GM23338 (cell line): ENCODE results near the gene POLDIP3. TPM values are rescaled to one million over a fixed set of nuclear protein-coding genes. Genes with fewer than 3 reads are reported as not detected.

ENCODE experiments used
- ATAC-seq: fragments of 200-7000 bp; cut with Tn5 transposase; 3 replicates; pipeline ENCODE4 v1.9.1; 2020
- DNase-seq: peaks from one replicate; pipeline ENCODE4 v3.0.0-alpha.2; 2015; ENCODE audit warnings: low spot score
- H2AFZ ChIP-seq: fragments of 200-600 bp; sonication (generic); 2 replicates; pipeline ENCODE4 v1.8.0; 2016; ENCODE audit warnings: antibody characterized with exemption, mild to moderate bottlenecking, moderate library complexity
- H3F3A ChIP-seq: fragments of 200-600 bp; sonication (generic); replicated peaks from 2 replicates; pipeline ENCODE4 v1.8.0; 2017; ENCODE audit warnings: antibody characterized with exemption, mixed run types, low read depth
- H3K27ac ChIP-seq: fragments of 200-600 bp; sonication (generic); 2 replicates; pipeline ENCODE4 v1.6.1; 2016; ENCODE audit warnings: low read depth
- H3K27me3 ChIP-seq: fragments of 200-600 bp; sonication (generic); 2 replicates; pipeline ENCODE4 v1.8.0; 2016; ENCODE audit warnings: mild to moderate bottlenecking, mixed run types, moderate library complexity; ENCODE audit not compliant: insufficient read depth
- H3K36me3 ChIP-seq: fragments of 200-600 bp; sonication (generic); 2 replicates; pipeline ENCODE4 v1.8.0; 2016; ENCODE audit warnings: mild to moderate bottlenecking; ENCODE audit not compliant: insufficient read depth
- H3K4me1 ChIP-seq: fragments of 200-600 bp; sonication (generic); 2 replicates; pipeline ENCODE4 v1.8.0; 2016; ENCODE audit warnings: mild to moderate bottlenecking, moderate library complexity; ENCODE audit not compliant: insufficient read depth
- H3K4me2 ChIP-seq: fragments of 200-600 bp; sonication (generic); 2 replicates; pipeline ENCODE4 v1.7.1; 2017; ENCODE audit warnings: mixed run types
- H3K4me3 ChIP-seq: fragments of 200-600 bp; sonication (generic); 2 replicates; pipeline ENCODE4 v1.6.1; 2016; ENCODE audit warnings: mixed run types
- H3K79me2 ChIP-seq: fragments of 200-600 bp; sonication (generic); replicated peaks from 2 replicates; pipeline ENCODE4 v1.8.0; 2017; ENCODE audit warnings: mild to moderate bottlenecking; ENCODE audit not compliant: insufficient read depth
- H3K9me2 ChIP-seq: fragments of 200-600 bp; sonication (generic); 2 replicates; pipeline ENCODE4 v1.8.0; 2017; ENCODE audit not compliant: insufficient read depth
- H4K20me1 ChIP-seq: fragments of 200-600 bp; sonication (generic); replicated peaks from 2 replicates; pipeline ENCODE4 v1.8.0; 2017; ENCODE audit warnings: mild to moderate bottlenecking; ENCODE audit not compliant: insufficient read depth
- H3K27ac Mint-ChIP-seq: 2 replicates; pipeline ENCODE4 v1.8.0; 2020; ENCODE audit warnings: inconsistent platforms, mild to moderate bottlenecking, moderate library complexity, mixed read lengths
- H3K27me3 Mint-ChIP-seq: 3 replicates; pipeline ENCODE4 v1.8.0; 2022; ENCODE audit warnings: low read depth, mild to moderate bottlenecking, moderate library complexity, mixed read lengths, inconsistent platforms; ENCODE audit not compliant: insufficient read depth, poor library complexity
- H3K36me3 Mint-ChIP-seq: 3 replicates; pipeline ENCODE4 v1.8.0; 2021; ENCODE audit warnings: low read depth, mild to moderate bottlenecking, inconsistent platforms, moderate library complexity, mixed read lengths
- H3K4me1 Mint-ChIP-seq: 3 replicates; pipeline ENCODE4 v1.8.0; 2020; ENCODE audit warnings: mild to moderate bottlenecking, inconsistent platforms, mixed read lengths
- H3K4me3 Mint-ChIP-seq: 3 replicates; pipeline ENCODE4 v1.8.0; 2021; ENCODE audit warnings: moderate library complexity, mild to moderate bottlenecking, inconsistent platforms, mixed read lengths
- H3K9me3 Mint-ChIP-seq: 3 replicates; pipeline ENCODE4 v1.8.0; 2020; ENCODE audit warnings: moderate library complexity, mild to moderate bottlenecking, inconsistent platforms, mixed read lengths
- CREB1 ChIP-seq: fragments of 250-450 bp; sonication (Bioruptor Pico); IDR thresholded peaks from 2 replicates; pipeline ENCODE4 v1.5.0; 2020; ENCODE audit warnings: low read depth, mild to moderate bottlenecking, moderate library complexity
- ETS1 ChIP-seq: IDR thresholded peaks from 2 replicates; pipeline ENCODE4 v1.6.1; 2016; ENCODE audit warnings: antibody characterized with exemption
- JUNB ChIP-seq: IDR thresholded peaks from one replicate; pipeline ENCODE4 v1.6.1; 2016; ENCODE audit warnings: antibody characterized with exemption; ENCODE audit not compliant: unreplicated experiment
- NANOG ChIP-seq: IDR thresholded peaks from 2 replicates; pipeline ENCODE4 v1.6.1; 2016; ENCODE audit warnings: antibody characterized with exemption, borderline replicate concordance
- REST ChIP-seq: IDR thresholded peaks from one replicate; pipeline ENCODE4 v1.6.1; 2018; ENCODE audit warnings: antibody characterized with exemption; ENCODE audit not compliant: unreplicated experiment
- ZNF114 ChIP-seq: fragments of 250-450 bp; sonication (Bioruptor Pico); IDR thresholded peaks from 2 replicates; pipeline ENCODE4 v1.5.0; 2020; ENCODE audit warnings: mild to moderate bottlenecking, moderate library complexity
- polyA plus RNA-seq: library from polyadenylated mRNA; unstranded; fragments of >200 nt; fragmentation: Nextera tagmentation; extraction: Ambion mirVana; gene quantifications from 2 replicates; pipeline ENCODE4 v1.2.1, GENCODE V29; 2016
- total RNA-seq: library from RNA; depleted of rRNA; stranded (reverse); fragments of >200 nt; shearing (Covaris generic); gene quantifications from 2 replicates; pipeline ENCODE4 v1.2.3, GENCODE V29; 2014

The POLDIP3 gene
- total and polyA plus RNA-seq, 2 experiments from 2014 or later = 38.2 to 54.3 TPM

DNA sequence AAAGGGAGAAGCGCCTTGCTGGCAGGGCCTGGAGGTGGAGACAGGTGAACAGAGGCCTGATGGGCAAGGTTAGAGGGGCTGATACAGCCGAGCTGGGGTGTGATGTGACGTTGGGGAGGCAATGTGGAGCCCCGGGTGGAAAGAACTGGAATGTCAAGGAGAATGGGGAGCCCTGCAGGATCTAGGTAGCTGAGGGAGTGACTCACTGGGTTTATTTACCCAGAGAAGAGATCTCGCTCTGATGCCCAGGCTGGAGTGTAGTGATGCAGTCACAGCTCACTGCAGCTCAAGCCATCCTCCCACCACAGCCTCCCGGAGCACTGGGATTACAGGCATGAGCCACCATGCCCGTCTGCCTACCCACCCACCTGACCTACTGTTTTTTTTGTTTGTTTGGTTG, 36.5 kb upstream of the POLDIP3 start (continued):
- TF ChIP-seq JUNB (no peak), ETS1 (no peak)

- peak within 1 kb of the TSS; percentile 93 for H3K4me3 Mint-ChIP-seq
- H2AFZ ChIP-seq = peak within 1 kb of the TSS; percentile 96
- ATAC-seq (peak; percentile 88), DNase-seq (peak; percentile 93)
- H3K36me3 ChIP-seq = no peaks in the 10 kb centered on the region
- peaks cover 21% of the 10 kb centered on the region for H3K4me1 Mint-ChIP-seq
- H3K27ac ChIP-seq = peak within 1 kb of the TSS; percentile 94
- no peaks in the 10 kb centered on the region for H3K9me3 Mint-ChIP-seq
- H4K20me1 ChIP-seq = no peaks in the 10 kb centered on the region; the same call in 1 of the 2 replicates
- peaks cover 21% of the 10 kb centered on the region for H3K27me3 Mint-ChIP-seq
- TF ChIP-seq CREB1 = peak; percentile 72; the same call in 1 of the 2 replicates
- TF ChIP-seq JUNB = no peak
- 0 out of 2 replicates have a peak, but pooled peaks have one; percentile 11 for TF ChIP-seq ZNF114 (CRISPR knock-in tag)
- H3K79me2 ChIP-seq = peaks cover 17% of the 10 kb centered on the region; the same call in 1 of the 2 replicates
- H3K27ac Mint-ChIP-seq = peak within 1 kb of the TSS; percentile 68
- H3K36me3 Mint-ChIP-seq = no peaks in the 10 kb centered on the region
- peak within 1 kb of the TSS; percentile 88 for H3K4me2 ChIP-seq
- no peaks in the 10 kb centered on the region for H3K27me3 ChIP-seq
- H3K4me1 ChIP-seq = peaks cover 13% of the 10 kb centered on the region
- no peaks in the 10 kb centered on the region for H3F3A ChIP-seq
- peak within 1 kb of the TSS; percentile 91 for H3K4me3 ChIP-seq
- H3K9me2 ChIP-seq = no peaks in the 10 kb centered on the region
These were observed 34.8 kb upstream of the POLDIP3 start, which contains the start of gene CYB5R3 for GRCh38 chr22:42649246-42650099. Gene CYB5R3 (minus strand): TSS chr22:42649392. CDS start chr22:42649315, 77 bp downstream.

- peaks cover 26% of the 10 kb centered on the region; the same call in 1 of the 2 replicates for H3K79me2 ChIP-seq
- H3K9me2 ChIP-seq = no peaks in the 10 kb centered on the region
- DNase-seq = no peak
- no peaks in the 10 kb centered on the region for H3K9me3 Mint-ChIP-seq
- no peak overlapping the region for H2AFZ ChIP-seq
- peak overlapping the region; percentile 93 for H3K4me3 Mint-ChIP-seq
- H4K20me1 ChIP-seq = no peaks in the 10 kb centered on the region; the same call in 1 of the 2 replicates
- no peaks in the 10 kb centered on the region for H3K36me3 ChIP-seq
- ATAC-seq = peak; percentile 16
- H3K4me3 ChIP-seq = peak overlapping the region; percentile 91
- H3K27me3 ChIP-seq = no peaks in the 10 kb centered on the region
- H3K4me2 ChIP-seq = peak overlapping the region; percentile 88
- peaks cover 25% of the 10 kb centered on the region for H3K4me1 Mint-ChIP-seq
- no peaks in the 10 kb centered on the region for H3K36me3 Mint-ChIP-seq
- peaks cover 22% of the 10 kb centered on the region for H3K27me3 Mint-ChIP-seq
- no peak overlapping the region for H3K27ac ChIP-seq
- H3K27ac Mint-ChIP-seq = peak overlapping the region; percentile 68; the same call in 1 of the 2 replicates
- no peaks in the 10 kb centered on the region for H3F3A ChIP-seq
- H3K4me1 ChIP-seq = peaks cover 13% of the 10 kb centered on the region
- no peak for TF ChIP-seq REST
- TF ChIP-seq NANOG = no peak
- TF ChIP-seq JUNB = no peak
These were observed 33.9 kb upstream of the POLDIP3 start for GRCh38 chr22:42648368-42649245.
